TTC549 (cell line): ENCODE measurements around the gene THOC7.

Source experiments
- FAIRE-seq: peaks from 2 replicates; lab custom pipeline; 2012; peaks lifted over from hg19 to GRCh38; lab: Jason Lieb, UNC

The THOC7 gene

DNA sequence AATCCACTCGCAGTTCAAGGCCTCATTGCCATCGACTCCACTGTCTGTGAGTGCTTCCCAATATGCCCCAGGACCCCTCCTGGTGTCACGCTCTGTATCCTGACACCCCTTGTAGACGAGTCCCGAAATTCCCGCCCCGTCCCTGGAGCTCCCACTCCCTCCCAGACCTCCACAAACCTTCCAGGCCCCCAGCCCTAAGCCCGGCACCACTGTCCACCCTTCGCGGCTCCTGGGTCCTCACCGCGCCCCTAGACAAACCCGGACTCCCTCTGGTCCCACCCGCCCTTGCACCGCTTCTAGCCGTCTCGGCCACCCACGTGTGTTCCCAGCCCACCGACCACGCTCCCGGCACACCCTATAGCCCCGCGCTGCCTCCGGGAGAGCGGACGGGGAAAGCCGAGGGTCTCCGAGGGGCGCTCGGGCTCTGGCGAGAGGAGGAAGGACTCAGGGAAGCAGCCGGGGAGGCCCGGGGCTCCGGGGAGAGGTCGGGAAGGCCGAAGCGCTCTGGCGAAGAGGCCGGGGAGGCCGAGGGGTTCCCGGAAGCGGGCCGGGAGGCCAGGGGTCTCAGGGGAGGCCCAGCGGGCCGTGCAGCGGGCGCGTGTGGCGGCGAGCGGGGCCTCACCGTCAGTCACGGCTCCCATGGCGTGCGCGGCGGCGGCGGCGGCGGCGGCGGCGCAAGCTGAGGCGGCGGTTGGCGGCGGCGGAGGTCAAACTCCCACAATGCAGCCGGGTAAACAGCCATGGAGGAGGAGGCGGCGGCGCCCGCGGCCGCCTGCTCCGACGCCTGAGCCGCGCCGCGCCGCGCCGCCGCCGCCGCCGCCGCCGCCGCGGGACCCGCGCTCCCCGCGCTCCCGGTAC lies at the start of gene THOC7, which contains the start of gene ATXN7:
Gene THOC7, minus strand, starts transcription at position 656 of the 858 bp plus-strand sequence. Its CDS starts 15 bp downstream, at position 641.
Gene ATXN7, plus strand, starts transcription at position 718 of the 858 bp plus-strand sequence. CDS start 48,732 bp downstream, outside the sequence.
- FAIRE-seq, result no peak

DNA sequence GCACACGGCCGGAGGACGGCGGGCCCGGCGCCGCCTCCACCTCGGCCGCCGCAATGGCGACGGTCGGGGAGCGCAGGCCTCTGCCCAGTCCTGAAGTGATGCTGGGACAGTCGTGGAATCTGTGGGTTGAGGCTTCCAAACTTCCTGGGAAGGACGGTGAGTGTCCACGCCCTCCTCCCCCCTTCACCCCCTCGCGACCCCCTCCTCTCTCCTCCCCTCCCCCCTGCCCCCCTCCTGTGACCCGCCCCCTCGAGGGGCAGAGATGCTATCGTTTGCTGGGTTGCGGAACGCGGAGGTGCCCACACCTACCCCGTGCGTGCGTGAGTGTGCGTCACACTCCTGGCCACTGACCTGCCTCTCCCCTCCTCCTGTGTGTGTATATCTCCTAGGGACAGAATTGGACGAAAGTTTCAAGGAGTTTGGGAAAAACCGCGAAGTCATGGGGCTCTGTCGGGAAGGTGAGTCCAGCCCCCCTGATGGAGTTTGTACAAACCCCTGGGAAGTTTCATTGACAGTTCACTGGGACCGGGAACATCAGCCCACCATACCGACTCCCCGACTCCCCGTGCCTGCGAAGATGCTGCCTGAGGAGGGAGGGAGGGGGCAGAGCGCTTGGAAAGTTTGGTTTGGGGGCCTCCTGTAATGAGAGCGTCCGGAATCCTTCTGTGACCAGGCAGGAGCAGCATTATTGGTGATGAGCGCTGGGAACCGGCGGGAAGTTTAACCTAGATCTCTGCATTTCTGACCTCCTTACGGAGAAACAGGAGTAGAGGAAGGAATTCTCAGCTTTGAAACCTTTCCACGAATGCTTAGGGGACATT lies 49.4 kb upstream of the THOC7 start:
- FAIRE-seq, result no peak

DNA sequence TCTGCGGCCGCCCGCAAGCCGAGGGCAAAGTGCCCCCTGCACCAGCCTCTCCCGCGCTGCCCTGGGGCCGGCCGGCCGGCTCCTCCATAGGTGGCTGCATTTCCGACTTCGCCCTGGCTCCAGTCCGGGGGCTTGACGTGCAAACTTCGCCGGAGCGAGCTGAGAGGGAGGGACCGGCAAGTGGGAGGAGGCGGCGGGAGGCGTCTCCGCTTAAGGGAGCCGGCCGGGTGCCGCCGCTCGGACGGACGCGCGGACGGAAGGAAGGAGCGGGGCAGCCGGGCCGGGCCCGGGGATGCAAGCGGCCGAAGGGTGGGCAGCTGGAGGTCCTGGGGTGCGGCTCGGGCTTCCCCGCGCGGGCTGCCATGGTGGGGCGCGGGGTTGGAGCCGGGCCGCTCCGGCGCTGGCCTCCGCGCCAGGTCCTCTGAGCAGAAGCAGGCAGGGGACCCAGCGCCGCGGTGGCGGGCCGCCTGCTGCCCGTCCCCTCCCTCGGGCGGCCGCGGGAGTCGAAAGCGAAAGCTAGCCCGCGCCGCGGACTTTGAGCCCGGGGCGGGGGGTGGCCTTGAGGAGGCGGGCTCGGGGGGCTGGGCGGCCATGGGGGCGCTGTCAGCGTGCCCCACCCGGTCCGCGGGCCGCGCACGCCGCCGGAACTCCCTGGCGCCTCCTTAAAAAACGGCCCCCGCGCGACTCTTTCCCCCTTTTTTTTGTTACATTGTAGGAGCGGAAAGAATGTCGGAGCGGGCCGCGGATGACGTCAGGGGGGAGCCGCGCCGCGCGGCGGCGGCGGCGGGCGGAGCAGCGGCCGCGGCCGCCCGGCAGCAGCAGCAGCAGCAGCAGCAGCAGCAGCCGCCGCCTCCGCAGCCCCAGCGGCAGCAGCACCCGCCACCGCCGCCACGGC lies 48.5 kb upstream of the THOC7 start, which contains the start of gene SCAANT1:
Gene SCAANT1, minus strand, starts transcription at position 511 of the 895 bp plus-strand sequence.
- no peak for FAIRE-seq

DNA sequence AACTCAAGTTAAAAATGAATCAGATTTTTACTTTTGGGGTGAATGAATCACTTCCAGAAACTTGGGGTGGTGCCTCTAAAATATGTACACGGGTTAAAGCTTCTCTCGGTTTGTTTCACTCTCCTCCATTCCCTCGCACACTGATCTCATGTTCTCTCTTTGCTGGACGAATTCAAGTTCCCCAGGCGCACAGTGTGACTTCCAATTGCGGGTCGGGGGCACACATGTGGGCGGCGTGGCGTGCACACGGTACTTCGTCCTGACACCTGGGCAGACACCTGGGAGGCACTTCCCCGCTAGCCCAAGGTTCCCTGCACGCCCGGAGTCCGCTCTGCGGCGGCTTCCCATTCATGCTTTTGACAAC lies 47.9 kb upstream of the THOC7 start:
- no peak for FAIRE-seq

DNA sequence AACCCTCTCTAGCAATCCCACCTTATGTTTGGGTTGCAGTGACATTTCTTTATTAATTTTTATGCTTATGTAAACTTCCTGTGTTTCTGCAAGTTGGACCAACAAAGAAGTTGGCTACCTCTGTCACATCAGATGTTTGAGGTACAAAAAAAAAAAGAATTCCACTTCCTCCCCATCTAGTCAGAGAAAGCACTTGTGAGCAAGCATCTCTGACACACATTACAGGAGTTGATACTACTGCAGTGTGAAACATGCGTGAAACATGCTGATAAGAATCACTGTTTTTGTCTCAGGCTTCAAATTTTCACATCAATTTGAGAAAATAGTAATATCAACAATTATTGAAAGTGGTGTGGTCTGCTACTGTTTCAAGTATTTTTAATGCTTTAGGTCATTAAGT lies 47.3 kb upstream of the THOC7 start:
- FAIRE-seq, result no peak

DNA sequence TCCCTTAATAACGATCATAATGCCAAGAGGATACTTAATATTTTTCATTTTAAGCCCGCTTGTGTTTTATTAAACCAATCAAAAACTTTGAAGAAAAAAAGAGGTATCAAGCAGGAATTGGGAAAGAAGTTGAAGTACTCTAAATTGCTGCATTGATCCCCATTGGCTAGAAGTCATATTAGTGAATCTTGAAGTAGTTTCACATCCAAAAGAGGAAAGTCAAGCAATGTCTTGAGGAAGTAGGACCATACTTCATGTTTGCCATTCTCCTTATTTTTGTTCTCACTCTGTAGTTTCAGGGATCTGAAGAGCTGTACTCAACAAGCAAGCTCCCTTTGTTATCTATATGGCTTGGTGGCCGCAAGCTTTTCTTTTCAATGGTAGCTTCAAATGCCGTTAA lies 46.4 kb upstream of the THOC7 start:
- FAIRE-seq, result no peak

DNA sequence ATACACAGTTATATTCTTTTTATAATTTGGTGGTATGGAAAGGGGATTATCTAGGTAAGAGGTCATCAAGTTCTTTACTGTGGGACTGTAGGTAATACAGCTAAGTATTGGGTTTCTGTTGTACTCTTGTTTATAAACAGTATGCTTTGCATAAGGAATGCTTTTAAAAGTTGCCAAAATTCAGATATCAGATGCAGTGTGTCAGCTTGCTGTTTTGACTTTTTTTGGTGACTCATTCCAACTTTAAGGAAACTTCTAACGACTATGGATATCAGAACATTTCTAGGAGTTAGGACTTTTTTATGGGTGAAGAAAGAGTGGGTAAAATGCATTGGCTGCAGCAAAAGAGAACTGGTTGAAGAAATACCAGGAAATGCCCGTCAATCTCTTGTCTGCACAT lies 45.8 kb upstream of the THOC7 start:
- no peak for FAIRE-seq

DNA sequence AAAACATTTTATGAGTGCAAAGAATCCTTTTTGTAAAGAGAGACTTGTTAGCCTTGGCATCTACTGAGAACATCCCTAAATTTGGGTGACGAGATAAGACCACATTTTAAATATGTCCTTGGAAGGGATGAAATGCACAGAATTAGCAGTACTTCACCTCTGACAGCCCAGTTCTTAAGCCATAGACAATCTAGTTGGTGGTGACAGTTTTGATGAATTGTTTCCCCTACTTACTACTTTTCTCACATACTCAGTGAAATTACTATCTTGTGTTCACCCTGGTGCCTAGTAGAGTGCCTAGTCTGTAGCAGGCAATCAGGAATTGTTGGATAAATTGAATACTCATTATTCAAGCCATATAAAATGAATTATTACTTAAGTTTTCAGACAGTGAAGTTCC lies 45.2 kb upstream of the THOC7 start:
- FAIRE-seq, result no peak

DNA sequence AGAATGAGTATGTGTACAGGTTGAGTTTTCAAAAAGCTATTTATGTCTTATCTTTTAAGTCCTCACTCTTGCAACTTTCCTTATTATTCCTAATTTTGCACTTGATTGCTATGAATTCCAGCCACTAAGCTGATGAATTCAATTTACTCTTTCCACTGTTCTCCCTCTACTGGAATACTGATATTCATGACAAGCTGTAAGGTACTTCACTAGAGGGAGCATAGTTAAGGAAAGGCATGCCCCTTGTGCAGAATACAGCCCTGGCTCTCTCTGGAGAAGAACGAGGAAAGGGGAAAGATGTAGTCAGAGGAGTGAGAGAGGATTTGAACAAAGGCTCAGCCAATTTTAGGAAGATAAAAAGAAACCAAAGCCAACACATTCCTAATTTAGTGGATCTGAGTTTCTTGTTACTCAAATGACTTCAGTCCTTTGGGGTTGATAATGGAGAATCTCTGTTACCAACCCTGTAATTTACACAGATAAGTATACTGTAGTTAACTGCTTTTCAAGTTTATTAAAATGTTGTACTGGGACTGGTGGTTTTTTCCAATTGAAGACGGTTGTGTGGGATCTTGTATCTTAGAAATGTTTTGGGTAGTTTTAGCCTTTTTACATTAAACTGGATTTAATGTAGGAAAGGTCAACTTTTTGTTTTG lies 44.6 kb upstream of the THOC7 start:
- no peak for FAIRE-seq

DNA sequence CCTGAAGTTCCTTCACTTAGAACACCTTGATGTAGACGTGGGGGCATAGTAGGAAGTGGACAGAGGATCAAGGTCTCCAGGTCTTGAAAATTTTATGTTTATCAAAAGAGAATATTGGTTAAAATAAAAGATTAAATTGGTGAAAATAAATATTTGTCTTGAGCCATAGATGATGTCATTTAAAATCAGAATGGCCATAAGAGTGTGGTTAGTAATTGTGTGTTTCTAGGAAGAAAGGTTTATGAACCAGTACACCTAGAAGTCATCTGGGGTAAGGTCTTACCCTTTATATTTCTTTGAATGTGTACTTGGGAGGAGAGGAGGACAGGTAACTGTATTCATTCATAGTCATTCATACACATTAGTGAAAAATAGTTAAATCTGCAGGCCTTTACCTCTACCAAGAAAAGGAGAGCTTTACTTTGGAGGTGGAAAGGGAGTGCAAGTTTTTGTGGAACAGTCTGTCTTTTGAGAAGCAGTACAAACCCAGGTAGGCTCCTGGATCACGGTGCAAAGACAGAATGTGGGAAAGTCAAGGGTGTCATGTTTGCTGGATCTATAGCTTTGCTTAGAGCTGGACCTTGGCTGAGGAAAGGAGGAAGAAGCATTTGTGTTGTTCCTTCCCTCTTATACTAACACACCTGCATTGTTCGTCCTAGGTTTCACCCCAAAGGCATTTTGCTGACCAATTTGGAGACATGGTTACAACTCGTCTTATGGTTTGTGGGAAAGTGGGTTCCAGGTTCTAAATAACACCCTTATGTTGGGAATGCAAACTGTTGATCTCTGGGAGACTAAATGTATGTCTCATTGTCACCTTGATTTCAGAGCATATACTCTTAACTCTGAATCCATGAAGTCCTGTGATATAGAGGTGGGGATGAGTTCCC lies 42.4 kb upstream of the THOC7 start:
- no peak for FAIRE-seq

DNA sequence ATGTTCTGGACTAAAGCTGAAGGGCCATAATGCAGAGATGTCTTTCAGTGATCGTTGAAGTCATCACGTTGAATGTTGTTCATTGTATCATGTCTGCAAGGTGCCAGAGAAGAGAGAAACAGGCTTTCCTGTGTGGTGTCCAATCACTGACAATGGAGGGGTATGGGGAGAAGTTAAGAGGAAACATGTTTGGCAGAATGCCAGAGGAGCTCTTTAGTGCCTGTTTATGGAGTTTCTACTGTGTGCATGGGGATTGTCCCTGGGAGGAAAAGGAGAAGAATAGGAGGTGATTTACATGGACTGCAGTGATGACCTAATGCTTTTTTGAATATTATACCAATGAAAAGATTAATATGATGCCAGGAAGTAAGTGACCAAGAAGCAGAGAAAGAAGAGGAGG lies 36.9 kb upstream of the THOC7 start:
- no peak for FAIRE-seq

DNA sequence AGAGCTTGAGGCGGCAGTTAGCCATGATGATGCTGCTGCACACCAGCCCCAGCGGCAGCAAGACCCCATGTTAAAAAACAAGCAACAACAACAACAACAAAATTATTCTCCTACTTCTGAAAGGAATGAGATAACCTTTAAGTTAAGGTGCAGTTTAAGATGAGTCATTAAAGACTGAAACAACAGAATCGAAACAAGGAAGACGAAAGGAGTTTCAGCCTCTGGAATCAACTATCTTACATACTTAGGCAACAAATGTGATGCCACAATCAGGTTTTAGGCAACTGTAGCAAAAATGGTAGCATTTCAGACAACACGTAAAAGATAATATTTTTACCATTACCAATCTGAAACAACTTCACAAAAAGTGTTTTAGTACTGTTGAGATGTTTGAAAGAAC lies 36.4 kb upstream of the THOC7 start:
- no peak for FAIRE-seq

DNA sequence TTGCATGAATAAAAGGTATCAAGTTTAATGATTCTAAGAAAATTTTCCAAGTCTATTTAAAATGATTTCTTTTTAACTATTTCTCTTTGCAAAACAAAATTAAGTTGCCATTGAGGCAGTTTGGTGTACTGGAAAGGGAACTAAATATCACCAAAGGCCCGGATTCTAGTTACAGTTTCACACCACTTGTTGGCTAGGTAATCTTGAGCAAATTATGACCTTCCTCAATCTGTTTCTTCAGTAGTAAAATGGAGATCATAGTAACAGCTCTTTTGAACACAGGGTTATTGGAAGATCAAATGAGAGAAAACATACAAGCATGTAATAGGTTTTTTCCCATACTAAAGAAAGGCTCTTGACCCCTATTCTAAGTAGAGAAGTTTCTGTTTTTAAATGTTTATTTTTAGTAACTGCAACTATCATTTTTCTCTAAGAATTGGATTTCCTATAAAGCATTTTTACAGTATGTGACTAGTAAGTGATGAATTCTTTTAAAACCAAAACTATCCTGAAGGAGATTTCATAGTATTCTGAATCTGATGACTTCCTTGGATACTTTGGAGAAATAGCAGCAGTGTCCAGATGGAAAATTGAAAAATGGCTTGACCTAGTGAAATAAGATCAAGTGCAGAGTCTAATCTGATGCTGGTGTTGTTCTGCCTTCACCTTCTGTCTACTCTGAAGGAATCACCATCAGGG lies 32.9 kb upstream of the THOC7 start:
- FAIRE-seq, result no peak

DNA sequence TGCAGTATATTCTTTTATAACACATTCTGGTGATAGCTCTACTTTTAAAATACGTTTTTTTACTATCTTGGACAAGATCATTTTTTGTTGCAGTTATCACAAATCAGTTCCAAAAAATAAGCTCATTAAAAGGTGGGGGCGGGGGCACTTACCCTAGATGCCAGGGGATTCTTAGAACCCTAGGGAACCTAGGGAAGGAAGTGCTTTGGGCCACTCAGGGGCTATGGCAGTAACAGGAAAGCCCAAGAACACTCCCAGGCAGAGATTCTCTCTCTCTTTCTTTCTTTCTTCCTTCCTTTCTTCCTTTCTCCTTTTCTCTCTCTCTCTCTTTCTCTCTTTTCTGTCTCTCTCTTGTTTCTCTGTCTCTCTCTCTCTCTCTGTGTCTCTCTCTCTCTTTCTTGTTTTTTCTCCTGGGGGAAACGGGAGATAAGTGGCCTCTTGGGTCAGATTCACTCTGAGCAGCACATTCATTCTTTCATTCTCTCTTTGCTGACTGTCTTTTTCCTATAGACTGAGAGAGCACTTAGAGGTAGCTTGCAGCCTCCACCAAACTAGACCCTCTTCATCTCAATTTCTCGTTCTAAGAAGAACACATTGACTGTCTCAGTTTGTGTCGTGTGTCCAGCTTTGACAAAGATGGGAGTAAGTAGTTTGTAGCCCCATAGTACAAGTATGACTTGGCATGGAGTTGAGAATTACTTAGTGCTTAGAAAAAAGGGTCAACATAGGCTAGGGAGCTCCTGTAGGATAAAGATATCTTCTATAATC lies 32.0 kb upstream of the THOC7 start:
- no peak for FAIRE-seq

DNA sequence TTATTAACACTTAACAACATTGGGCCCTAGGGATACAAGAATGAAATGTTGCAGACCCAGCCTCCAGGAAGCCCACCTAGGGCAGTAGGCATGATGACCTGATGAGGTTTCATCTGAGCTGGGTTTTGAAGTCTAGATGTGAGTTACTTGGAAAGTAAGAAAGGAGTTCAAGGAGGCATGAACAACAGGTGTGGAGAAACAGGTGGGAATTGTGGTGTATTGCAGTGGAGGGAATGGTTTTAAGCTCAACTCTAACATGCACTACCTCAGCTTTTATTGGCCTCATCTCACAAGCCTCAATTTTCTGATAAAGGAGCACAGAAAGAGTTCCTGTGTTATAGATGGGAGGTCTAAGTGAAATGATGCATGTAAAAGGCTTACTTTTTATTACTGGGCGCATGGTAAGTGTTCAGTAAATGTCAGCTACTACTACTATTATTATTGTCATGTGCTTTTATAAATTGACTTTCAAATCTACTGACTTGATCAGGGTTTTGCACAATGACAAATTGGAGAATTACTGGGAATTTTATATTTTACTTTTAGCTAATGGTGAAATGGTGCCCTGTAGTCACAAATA lies 29.3 kb upstream of the THOC7 start:
- no peak for FAIRE-seq

DNA sequence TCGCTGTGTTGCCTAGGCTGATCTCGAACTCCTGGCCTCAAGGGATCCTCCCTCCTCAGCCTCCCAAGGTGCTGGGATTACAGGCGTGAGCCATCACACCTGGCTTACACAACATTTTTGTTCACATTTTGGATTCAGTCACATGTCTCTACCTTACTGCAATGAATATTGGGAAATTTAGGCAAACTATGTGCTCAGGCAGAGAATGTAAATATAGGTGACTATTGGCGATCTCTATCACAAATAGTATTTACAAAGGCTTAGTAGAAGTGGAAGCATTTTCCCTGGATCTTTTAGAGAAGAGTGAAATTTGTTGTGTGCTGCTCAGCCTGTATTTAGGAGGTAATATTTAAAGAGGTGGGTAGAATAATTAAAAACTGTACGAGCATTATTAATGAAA lies 27.9 kb upstream of the THOC7 start:
- FAIRE-seq, result no peak

DNA sequence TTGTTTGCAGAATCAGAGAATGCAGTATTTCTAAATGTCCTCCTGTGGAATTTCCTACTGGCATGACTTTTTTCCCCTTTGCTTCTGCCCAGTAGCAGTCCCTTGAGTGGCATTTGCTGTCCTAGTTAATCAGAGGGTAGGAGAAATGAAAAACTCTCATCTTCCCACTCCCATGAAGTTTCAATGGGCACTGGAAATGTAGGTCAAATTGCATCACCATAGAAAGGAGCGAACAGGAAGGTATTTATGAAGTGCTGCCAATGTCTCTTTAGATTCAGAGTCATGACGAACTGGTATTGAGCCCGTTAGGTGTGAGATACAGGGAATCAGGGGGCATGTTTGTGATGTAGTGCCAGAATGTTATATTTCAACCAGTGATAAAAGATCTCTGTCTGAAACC lies 23.3 kb upstream of the THOC7 start:
- FAIRE-seq, result no peak

DNA sequence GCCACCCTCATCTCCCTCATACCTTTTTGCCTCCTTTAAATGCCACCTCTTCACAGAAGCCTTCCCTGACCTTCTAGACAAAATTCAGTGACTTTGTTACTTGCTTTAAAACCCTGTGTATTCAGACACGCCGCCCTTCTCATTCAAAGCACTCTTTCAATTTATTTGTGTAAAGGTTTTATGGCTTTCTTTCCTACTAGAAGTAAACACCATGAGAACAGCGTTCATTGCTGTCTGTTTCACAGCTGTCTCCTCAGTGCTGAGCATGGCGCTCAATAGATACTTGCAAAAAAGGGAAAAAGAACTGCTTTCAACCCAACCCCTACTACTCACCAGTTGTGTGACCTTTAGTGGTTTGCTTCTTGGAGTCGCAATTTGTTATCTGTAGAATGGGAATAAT lies 17.0 kb upstream of the THOC7 start:
- FAIRE-seq, result no peak
